ENCODE measurements around the gene SSR4. TPM values are rescaled to one million over a fixed set of nuclear protein-coding genes. Genes with fewer than 3 reads are reported as not detected.

SSR4 gene
- total RNA-seq, 1 experiment from 2014 or later = 203 TPM

DNA sequence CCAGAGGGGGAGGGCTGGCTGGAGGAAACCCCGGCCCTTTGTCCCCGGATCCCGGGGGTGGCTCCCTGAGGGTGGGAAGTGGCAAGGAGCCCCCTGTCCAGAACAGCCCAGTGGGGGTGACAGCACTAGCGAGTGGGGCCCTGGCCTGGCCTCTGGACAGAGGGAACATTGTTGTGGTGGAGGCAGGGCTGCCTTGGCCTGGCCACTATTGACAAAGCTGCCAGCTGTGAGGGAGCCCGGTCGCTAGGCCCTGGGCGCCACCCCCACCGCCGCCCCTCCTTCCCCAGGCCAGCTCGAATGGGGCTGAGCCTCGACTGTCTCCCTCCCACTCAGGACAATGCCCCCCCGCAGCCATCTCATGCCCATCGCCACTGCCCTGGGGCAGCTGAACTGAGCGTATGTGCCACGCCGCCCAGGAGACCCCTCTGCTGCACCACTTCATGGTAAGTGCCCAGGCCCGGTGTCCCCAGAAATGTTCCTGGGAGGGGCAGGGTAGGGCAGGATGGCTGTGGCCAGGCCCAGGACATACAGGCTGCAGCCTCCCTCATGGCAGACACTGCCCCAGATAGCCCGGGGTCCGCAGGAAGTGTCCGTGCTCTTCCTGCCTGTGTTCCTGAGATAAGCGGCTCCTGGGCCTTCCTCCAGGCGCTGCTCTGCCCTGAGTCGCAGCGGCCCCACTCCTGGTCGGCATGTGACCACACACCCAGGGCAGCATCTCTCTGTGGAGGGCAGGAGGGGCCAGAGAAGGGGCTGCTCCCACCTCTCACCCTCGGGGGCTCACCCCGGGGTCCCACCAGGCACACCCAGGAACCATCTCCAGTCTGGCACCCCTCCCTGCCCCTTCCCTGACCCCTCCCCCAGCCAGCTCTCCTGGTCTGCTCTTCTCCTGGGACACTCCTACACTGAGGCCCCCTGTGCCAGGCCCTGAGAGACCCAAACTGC, 29.1 kb upstream of the SSR4 start:
- H3K9me3 Mint-ChIP-seq = no peaks in the 10 kb centered on the region
- H3K27ac Mint-ChIP-seq = no peak overlapping the region
- H3K4me1 Mint-ChIP-seq = peaks cover 3% of the 10 kb centered on the region; the same call in 1 of the 2 replicates

GRCh38 chrX:153766098-153766817, 28.2 kb upstream of the SSR4 start:
- peaks cover 3% of the 10 kb centered on the region; the same call in 1 of the 2 replicates for H3K4me1 Mint-ChIP-seq
- H3K27me3 Mint-ChIP-seq (ENCODE audit: low read depth) = no peaks in the 10 kb centered on the region
- no peaks in the 10 kb centered on the region for H3K9me3 Mint-ChIP-seq
- ChIA-PET POLR2A (interaction anchor here (1.1 kb wide), 1 partner anchor 113 kb away, joined by 3 read pairs; no protein-coding TSS in a partner anchor), CTCF (interaction anchor here (0.8 to 3.6 kb wide), 9 partner anchors 12 to 181 kb away, joined by 3 to 14 read pairs (median 4); partner anchors contain the start of gene L1CAM)
- 0 out of 2 replicates have a peak overlapping the region, but pooled peaks have one; percentile 32 for H3K27ac Mint-ChIP-seq
- no peak for ATAC-seq
- no peak for DNase-seq (ENCODE audit: low spot score)
- TF ChIP-seq NFYB (CRISPR knock-in tag; conservative IDR thresholded peaks at IDR 0.05; ENCODE audit: low read depth) (no peak), ESRRA (CRISPR knock-in tag; IDR thresholded peaks at IDR 0.05; ENCODE audit: borderline replicate concordance) (no peak), FOXJ3 (CRISPR knock-in tag; IDR thresholded peaks at IDR 0.05; ENCODE audit: borderline replicate concordance) (no peak), ZNF396 (CRISPR knock-in tag; IDR thresholded peaks at IDR 0.05; ENCODE audit: borderline replicate concordance) (no peak), TEAD4 (CRISPR knock-in tag; IDR thresholded peaks at IDR 0.05) (no peak), SOX15 (CRISPR knock-in tag; IDR thresholded peaks at IDR 0.05) (no peak), CREB1 (CRISPR knock-in tag; IDR thresholded peaks at IDR 0.05) (no peak), MYBL2 (CRISPR knock-in tag; IDR thresholded peaks at IDR 0.05) (no peak), STAT6 (CRISPR knock-in tag; conservative IDR thresholded peaks at IDR 0.05; ENCODE audit: low read depth) (no peak)
- TF ChIP-seq, protein P1, sequence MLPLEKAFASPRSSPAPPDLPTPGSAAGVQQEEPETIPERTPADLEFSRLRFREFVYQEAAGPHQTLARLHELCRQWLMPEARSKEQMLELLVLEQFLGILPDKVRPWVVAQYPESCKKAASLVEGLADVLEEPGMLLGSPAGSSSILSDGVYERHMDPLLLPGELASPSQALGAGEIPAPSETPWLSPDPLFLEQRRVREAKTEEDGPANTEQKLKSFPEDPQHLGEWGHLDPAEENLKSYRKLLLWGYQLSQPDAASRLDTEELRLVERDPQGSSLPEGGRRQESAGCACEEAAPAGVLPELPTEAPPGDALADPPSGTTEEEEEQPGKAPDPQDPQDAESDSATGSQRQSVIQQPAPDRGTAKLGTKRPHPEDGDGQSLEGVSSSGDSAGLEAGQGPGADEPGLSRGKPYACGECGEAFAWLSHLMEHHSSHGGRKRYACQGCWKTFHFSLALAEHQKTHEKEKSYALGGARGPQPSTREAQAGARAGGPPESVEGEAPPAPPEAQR (CRISPR knock-in tag; IDR thresholded peaks at IDR 0.05) = no peak
- H3K36me3 Mint-ChIP-seq = no peaks in the 10 kb centered on the region
- no peak overlapping the region for H3K4me3 Mint-ChIP-seq

More for the DNA sequence above, 29.1 kb upstream of the SSR4 start:
- ChIA-PET POLR2A (no interaction called here), CTCF (interaction anchor here (1.2 to 3.6 kb wide), 4 partner anchors 39 to 182 kb away, joined by 4 to 14 read pairs (median 4); no protein-coding TSS in a partner anchor)
- ATAC-seq = no peak
- TF ChIP-seq KAT7 (CRISPR knock-in tag; IDR thresholded peaks at IDR 0.05; ENCODE audit: borderline replicate concordance) (no peak), CBFB (CRISPR knock-in tag; IDR thresholded peaks at IDR 0.05; ENCODE audit: low read depth) (no peak), FOXJ3 (CRISPR knock-in tag; IDR thresholded peaks at IDR 0.05; ENCODE audit: borderline replicate concordance) (no peak)
- TF ChIP-seq, protein P2, sequence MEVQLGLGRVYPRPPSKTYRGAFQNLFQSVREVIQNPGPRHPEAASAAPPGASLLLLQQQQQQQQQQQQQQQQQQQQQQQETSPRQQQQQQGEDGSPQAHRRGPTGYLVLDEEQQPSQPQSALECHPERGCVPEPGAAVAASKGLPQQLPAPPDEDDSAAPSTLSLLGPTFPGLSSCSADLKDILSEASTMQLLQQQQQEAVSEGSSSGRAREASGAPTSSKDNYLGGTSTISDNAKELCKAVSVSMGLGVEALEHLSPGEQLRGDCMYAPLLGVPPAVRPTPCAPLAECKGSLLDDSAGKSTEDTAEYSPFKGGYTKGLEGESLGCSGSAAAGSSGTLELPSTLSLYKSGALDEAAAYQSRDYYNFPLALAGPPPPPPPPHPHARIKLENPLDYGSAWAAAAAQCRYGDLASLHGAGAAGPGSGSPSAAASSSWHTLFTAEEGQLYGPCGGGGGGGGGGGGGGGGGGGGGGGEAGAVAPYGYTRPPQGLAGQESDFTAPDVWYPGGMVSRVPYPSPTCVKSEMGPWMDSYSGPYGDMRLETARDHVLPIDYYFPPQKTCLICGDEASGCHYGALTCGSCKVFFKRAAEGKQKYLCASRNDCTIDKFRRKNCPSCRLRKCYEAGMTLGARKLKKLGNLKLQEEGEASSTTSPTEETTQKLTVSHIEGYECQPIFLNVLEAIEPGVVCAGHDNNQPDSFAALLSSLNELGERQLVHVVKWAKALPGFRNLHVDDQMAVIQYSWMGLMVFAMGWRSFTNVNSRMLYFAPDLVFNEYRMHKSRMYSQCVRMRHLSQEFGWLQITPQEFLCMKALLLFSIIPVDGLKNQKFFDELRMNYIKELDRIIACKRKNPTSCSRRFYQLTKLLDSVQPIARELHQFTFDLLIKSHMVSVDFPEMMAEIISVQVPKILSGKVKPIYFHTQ (CRISPR knock-in tag; IDR thresholded peaks at IDR 0.05) = no peak
- TF ChIP-seq, protein P3, sequence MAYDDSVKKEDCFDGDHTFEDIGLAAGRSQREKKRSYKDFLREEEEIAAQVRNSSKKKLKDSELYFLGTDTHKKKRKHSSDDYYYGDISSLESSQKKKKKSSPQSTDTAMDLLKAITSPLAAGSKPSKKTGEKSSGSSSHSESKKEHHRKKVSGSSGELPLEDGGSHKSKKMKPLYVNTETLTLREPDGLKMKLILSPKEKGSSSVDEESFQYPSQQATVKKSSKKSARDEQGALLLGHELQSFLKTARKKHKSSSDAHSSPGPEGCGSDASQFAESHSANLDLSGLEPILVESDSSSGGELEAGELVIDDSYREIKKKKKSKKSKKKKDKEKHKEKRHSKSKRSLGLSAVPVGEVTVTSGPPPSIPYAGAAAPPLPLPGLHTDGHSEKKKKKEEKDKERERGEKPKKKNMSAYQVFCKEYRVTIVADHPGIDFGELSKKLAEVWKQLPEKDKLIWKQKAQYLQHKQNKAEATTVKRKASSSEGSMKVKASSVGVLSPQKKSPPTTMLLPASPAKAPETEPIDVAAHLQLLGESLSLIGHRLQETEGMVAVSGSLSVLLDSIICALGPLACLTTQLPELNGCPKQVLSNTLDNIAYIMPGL (CRISPR knock-in tag; IDR thresholded peaks at IDR 0.05) = no peak
- no peak for DNase-seq (ENCODE audit: low spot score)
- Mint-ChIP-seq H3K36me3 (no peaks in the 10 kb centered on the region), H3K4me3 (no peak overlapping the region), H3K27me3 (ENCODE audit: low read depth) (no peaks in the 10 kb centered on the region)

Measured in WTC11 (cell line).